Measurements from ENCODE around the gene SMC1B. TPM values are rescaled to one million over a fixed set of nuclear protein-coding genes. Genes with fewer than 3 reads are reported as not detected.

SMC1B gene
- total and polyA plus RNA-seq, 2 of the 8 experiments (the other 6 are each of a cell fraction or from before 2014, with no cell fraction given): 0.02 TPM; not detected in 1

- DNase-seq (ENCODE audit: low read depth in 1 of 2, low spot score in 2 of 2) (no peak), FAIRE-seq (no peak)
- no peaks in the 10 kb centered on the region for H3K79me1 ChIP-seq (ENCODE audit: low read depth, low read length)
- H4K8ac ChIP-seq (ENCODE audit: extremely low read depth, insufficient read depth, low read length): no peak overlapping the region
- no peak overlapping the region for H2BK15ac ChIP-seq (ENCODE audit: low read length)
- H4K20me1 ChIP-seq (replicated peaks in 1 of 2; ENCODE audit: control insufficient read depth in 1 of 2, insufficient read depth in 2 of 2, low read length in 2 of 2): peaks cover 0 to 2% of the 10 kb centered on the region in 2 experiments
- no peak overlapping the region for H3K4me3 ChIP-seq (ENCODE audit: extremely low read depth in 1 of 4, insufficient read depth in 2 of 4, low read depth in 3 of 4, low read length in 4 of 4)
- no peak overlapping the region for H3K18ac ChIP-seq (ENCODE audit: extremely low read depth, low read length)
- H3K4me1 ChIP-seq (replicated peaks in 1 of 4; ENCODE audit: control insufficient read depth in 3 of 4, insufficient read depth in 4 of 4, low read length in 3 of 4): no peaks in the 10 kb centered on the region
- no peak overlapping the region for H2BK5ac ChIP-seq (ENCODE audit: low read depth, low read length)
- no peaks in the 10 kb centered on the region for H3K9me3 ChIP-seq (ENCODE audit: insufficient read depth in 2 of 2, low read depth in 1 of 2, low read length in 1 of 2)
- H2AFZ ChIP-seq (ENCODE audit: low read length): no peak overlapping the region
- no peak overlapping the region for H4K91ac ChIP-seq (replicated peaks; ENCODE audit: insufficient read length, low read length)
- H3K4ac ChIP-seq (replicated peaks; ENCODE audit: insufficient read length, low read depth, low read length): no peak overlapping the region
- no peak overlapping the region for H4K5ac ChIP-seq (ENCODE audit: insufficient read length, low read depth, low read length)
- H3K23ac ChIP-seq (ENCODE audit: insufficient read length): no peak overlapping the region
- H2BK12ac ChIP-seq (ENCODE audit: low read depth, low read length): no peak overlapping the region
- H3K27me3 ChIP-seq (replicated peaks in 1 of 4; ENCODE audit: control insufficient read depth in 3 of 4, extremely low read depth in 1 of 4, insufficient read depth in 3 of 4, low read length in 3 of 4): no peaks in the 10 kb centered on the region
- no peak overlapping the region for H2BK20ac ChIP-seq (ENCODE audit: low read length)
- ChIA-PET CTCF (ENCODE audit: partially characterized antibody) (interaction anchor here (0.6 to 1.1 kb wide), 3 partner anchors 9 to 59 kb away, joined by 3 read pairs; no protein-coding TSS in a partner anchor), POLR2A (ENCODE audit: partially characterized antibody) (no interaction called here)
- no peak overlapping the region for H3K14ac ChIP-seq (ENCODE audit: insufficient read length)
- H2AK5ac ChIP-seq (ENCODE audit: low read depth, low read length): no peak overlapping the region
- H3K27ac ChIP-seq (ENCODE audit: low read depth, low read length): no peak overlapping the region
- no peak overlapping the region for H2BK120ac ChIP-seq (replicated peaks; ENCODE audit: low read depth, low read length)
- H3K23me2 ChIP-seq (ENCODE audit: low read depth, low read length): no peaks in the 10 kb centered on the region
- no peak overlapping the region for H3K9ac ChIP-seq (replicated peaks in 1 of 4; ENCODE audit: extremely low read depth in 1 of 4, low read depth in 3 of 4, low read length in 3 of 4)
- peaks cover 0 to 22% (median 4%) of the 10 kb centered on the region in 4 experiments; a peak in 4 of 8 replicates for H3K36me3 ChIP-seq (ENCODE audit: control insufficient read depth in 2 of 4, insufficient read depth in 4 of 4, low read length in 3 of 4)
- WGBS, 2 experiments (ENCODE audit: extremely low coverage in 1 of 2, insufficient coverage in 1 of 2, insufficient read length in 1 of 2, insufficient replicate concordance in 2 of 2, low coverage in 1 of 2, low lambda C conversion rate in 2 of 2, missing lambda C conversion rate in 1 of 2): 84% methylated on average over 7 of the region's 7 CpGs; no CpG with 5 or more reads in 1 of the 2 experiments
- no peaks in the 10 kb centered on the region for H3K79me2 ChIP-seq (ENCODE audit: control insufficient read depth in 1 of 2, insufficient read depth in 2 of 2, low read length in 2 of 2)
- H3K56ac ChIP-seq (replicated peaks; ENCODE audit: insufficient read length, low read depth, low read length): no peak overlapping the region
- no peak overlapping the region for H3K4me2 ChIP-seq (ENCODE audit: insufficient read depth in 1 of 2, low read depth in 2 of 2, low read length in 2 of 2)
- no peak for TF ChIP-seq RFX5 (IDR thresholded peaks at IDR 0.05; ENCODE audit: borderline replicate concordance, low read depth, low read length)
- no peak for TF ChIP-seq ZNF274 (IDR thresholded peaks at IDR 0.05; ENCODE audit: borderline replicate concordance, extremely low read depth, low read length)
- no peak for TF ChIP-seq CHD2 (IDR thresholded peaks at IDR 0.05; ENCODE audit: low read length)
- TF ChIP-seq EZH2 (IDR thresholded peaks at IDR 0.05; ENCODE audit: low read depth, low read length, severe bottlenecking): no peak
- TF ChIP-seq SIRT6 (IDR thresholded peaks at IDR 0.05; ENCODE audit: low read length): no peak
- TF ChIP-seq MAFK (IDR thresholded peaks at IDR 0.05; ENCODE audit: low read depth, low read length): no peak
- TF ChIP-seq SRF (IDR thresholded peaks at IDR 0.05; ENCODE audit: low read depth, low read length): no peak
- no peak for TF ChIP-seq TBP (IDR thresholded peaks at IDR 0.05; ENCODE audit: low read depth, low read length)
- no peak for TF ChIP-seq RBBP5 (IDR thresholded peaks at IDR 0.05; ENCODE audit: borderline replicate concordance, low read depth, low read length)
- TF ChIP-seq SIN3A (conservative IDR thresholded peaks at IDR 0.05 in 1 of 2, IDR thresholded peaks at IDR 0.05 in 1 of 2; ENCODE audit: low read depth in 1 of 2, low read length in 2 of 2): no peak
- no peak for TF ChIP-seq JUND (IDR thresholded peaks at IDR 0.05; ENCODE audit: low read length)
- no peak for TF ChIP-seq YY1 (IDR thresholded peaks at IDR 0.05; ENCODE audit: low read depth, low read length)
- TF ChIP-seq HDAC6 (IDR thresholded peaks at IDR 0.05; ENCODE audit: low read depth, low read length): no peak
- TF ChIP-seq CBX8 (IDR thresholded peaks at IDR 0.05; ENCODE audit: borderline replicate concordance, low read depth, low read length): no peak
- TF ChIP-seq CHD1 (IDR thresholded peaks at IDR 0.05; ENCODE audit: low read depth, low read length): no peak
Measured at GRCh38 chr22:45338795-45339194, 74.6 kb downstream of the SMC1B start.
